ENCODE data around the gene BCAS4. TPM values are rescaled to one million over a fixed set of nuclear protein-coding genes. Genes with fewer than 3 reads are reported as not detected.

The BCAS4 gene
- total RNA-seq, 1 donor from 2014 or later, result 1.1 TPM

- DNase-seq (ENCODE audit: low spot score), result no peak
These were observed 55.9 kb downstream of the BCAS4 start for GRCh38 chr20:50850721-50851286.

DNA sequence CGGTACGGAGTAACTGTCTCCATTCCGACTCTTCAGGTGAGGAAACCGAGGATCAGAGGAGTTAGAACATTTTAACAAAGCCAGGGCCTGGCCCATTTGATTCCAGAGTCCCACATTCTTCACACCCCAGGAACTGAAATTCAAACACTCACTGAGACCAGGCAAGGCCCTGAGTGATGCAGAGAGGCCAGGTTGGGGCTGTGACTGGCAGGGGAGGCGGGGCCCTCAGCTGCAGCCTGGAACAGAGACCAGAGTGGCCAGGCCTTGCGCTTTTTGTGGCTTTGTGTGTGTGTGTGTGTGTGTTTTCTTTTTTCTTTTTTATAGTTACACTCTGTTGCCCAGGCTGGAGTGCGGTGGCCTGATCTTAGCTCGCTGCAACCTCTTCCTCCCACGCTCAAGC is 57.2 kb downstream of the BCAS4 start:
- DNase-seq (ENCODE audit: low spot score), result no peak

GRCh38 chr20:50854506-50855249 is 59.8 kb downstream of the BCAS4 start:
- DNase-seq (ENCODE audit: low spot score), result no peak

- no peak for DNase-seq (ENCODE audit: low spot score)
These were observed 60.9 kb downstream of the BCAS4 start for GRCh38 chr20:50855498-50856474.

- DNase-seq (ENCODE audit: low spot score), result no peak
These were observed 61.7 kb downstream of the BCAS4 start for GRCh38 chr20:50856475-50857041.

GRCh38 chr20:50857348-50857747 is 62.5 kb downstream of the BCAS4 start:
- no peak for DNase-seq (ENCODE audit: low spot score)

DNA sequence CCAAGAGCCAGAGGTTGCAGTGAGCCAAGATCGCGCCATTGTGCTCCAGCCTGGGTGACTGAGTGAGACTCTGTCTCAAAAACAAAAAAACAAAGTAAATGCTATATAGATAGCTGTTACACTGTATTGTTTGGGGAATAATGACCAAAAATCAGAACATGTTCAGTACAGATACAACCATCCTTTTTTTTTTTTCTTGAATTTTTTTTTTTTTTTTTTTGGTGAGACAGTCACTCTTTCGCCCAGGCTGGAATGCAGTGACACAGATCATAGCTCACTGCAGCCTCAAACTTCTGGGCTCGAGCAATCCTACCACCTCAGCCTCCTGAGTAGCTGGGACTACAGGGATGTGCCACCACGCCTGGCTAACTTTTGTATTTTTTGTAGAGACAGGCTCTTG is 63.7 kb downstream of the BCAS4 start:
- DNase-seq (ENCODE audit: low spot score), result no peak

DNA sequence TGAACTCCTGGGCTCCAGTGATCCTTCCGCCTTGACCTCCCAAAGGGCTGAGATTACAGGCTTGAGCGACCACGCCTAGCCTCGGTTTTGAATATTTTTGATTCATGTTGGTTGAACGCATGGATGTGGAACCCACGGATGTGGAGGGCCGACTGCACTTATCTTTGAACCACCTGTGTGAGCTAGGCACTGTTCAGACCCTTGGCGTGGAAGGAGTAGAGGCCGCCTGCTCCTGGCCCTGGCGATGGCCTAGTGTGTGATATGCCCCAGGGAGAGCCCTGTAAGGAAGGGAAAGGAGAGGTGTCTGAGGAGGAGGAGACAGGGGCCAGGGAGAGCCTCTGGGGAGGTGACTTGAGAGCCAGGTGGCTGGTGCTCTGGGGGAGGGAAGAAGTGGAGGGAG is 64.3 kb downstream of the BCAS4 start:
- no peak for DNase-seq (ENCODE audit: low spot score)

- no peak for DNase-seq (ENCODE audit: low spot score)
These were observed 66.2 kb downstream of the BCAS4 start for GRCh38 chr20:50861012-50861411.

DNA sequence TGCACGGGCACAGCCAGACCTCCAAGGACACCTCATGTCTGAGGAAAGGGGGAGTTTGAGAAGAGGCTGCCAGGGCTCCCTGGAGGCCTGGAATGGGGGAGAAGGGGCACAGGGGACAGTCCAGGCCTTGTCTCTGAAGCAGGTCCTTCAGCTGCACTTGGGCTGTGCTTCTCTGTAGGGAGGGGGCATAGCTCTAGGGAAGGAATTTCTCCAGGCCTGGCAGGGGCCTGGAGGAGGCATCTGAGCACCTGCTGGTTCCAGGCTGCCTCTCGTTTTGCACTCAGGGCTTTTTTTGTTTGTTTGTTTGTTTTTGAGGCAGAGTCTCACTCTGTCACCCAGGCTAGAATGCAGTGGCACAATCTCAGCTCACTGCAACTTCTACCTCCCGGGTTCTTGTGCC is 67.7 kb downstream of the BCAS4 start:
- no peak for DNase-seq (ENCODE audit: low spot score)

- DNase-seq (ENCODE audit: low spot score), result no peak
These were observed 70.3 kb downstream of the BCAS4 start for GRCh38 chr20:50865114-50865513.

- DNase-seq (ENCODE audit: low spot score), result no peak
These were observed 70.7 kb downstream of the BCAS4 start for GRCh38 chr20:50865591-50865990.

DNA sequence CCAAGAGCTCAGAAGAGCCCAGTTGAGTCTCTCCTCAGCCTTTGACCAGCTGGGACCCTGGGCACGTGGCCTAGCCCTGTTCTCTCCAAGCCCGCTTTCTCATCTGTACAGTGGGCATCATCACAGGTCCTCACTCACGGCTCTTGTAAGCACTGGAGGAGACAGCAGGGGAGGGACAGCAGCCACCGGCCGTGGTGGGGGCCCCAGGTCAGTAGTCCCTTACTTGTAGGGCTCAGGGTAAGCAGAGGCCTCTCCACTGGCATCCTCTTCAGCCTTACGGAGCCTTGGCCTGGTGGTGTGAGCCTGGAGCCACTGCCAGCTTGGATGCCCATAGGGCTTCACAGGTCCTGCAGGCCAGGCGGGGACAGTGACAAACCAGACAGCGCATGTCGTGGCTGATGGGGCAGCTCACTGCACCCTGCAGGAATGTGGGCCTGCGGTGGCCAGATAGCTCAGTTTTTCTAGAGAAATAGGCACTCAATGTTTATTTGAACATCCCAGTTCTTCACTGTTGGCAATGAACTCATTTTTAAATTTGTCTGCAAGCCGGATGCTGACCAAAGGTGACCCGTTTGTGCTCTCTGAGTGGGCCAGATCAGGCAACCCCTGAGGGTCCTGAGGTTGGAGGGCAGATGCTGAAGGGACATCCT is 71.3 kb downstream of the BCAS4 start:
- no peak for DNase-seq (ENCODE audit: low spot score)

DNA sequence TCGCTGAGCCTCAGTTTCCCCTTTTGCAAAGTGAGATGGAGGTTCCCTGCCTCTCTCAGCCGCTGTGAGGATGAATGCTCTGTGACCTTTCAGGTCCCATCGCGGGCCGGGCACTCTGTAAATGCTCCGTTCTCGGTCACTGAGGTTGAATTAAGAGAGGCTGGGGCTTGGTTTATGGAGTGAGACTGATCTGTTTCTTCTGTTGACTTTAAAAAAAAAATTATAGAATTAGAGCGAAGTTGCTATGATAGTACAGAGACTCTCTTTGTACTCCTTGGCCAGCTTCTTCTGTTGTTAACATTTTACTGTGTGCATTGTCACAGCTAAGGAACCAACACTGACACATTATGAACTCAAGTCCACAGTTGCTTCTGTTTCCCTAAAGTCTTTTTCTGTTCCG is 72.0 kb downstream of the BCAS4 start:
- DNase-seq (ENCODE audit: low spot score), result no peak

- no peak for DNase-seq (ENCODE audit: low spot score)
These were observed 72.9 kb downstream of the BCAS4 start for GRCh38 chr20:50867805-50868204.

DNA sequence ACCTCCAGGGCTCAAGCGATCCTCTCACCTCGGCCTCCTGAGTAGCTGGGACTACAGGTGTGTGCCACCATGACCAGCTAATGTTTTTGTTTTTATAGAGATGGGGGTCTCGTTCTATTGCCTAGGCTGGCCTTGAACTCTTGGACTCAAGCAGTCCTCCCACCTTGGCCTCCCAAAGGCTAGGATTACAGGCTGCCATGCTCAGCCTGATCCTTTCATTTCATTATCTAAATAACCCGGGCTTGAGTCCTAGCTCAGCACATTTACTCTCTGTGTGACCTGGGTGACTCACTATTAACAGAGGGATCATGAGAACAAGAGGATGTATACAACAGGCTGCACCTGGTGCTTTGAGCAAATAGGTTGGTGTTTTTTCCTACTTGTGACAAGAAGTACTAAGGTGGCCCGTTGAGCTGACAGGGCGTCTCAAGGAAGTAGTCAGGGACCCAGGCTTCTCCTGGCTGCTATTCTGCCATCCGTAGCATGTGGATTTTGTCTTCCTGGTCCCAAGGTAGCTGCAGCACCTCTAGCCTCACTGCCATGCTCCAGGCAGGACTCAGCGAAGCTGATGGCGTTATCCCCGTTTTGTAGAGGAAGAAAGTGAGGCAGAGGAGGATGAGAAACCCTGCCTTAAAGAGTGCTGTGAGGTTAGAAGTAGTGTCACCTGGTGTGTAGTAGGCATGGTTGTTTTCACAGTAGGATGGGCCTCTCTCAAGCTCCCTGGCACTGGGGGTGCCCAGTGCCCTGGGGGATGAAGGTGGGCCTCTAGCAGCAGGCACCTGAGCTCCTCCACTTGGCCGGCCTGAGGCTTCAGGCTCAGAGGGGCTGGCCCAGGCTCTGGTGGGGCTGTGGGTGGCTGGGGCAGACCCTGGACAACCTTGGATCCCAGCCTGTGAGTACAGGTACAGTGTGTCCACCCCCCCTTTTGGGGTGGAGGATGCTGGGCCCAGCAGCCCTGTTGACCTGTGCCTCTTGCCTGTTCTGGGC is 73.9 kb downstream of the BCAS4 start:
- no peak for DNase-seq (ENCODE audit: low spot score)

DNA sequence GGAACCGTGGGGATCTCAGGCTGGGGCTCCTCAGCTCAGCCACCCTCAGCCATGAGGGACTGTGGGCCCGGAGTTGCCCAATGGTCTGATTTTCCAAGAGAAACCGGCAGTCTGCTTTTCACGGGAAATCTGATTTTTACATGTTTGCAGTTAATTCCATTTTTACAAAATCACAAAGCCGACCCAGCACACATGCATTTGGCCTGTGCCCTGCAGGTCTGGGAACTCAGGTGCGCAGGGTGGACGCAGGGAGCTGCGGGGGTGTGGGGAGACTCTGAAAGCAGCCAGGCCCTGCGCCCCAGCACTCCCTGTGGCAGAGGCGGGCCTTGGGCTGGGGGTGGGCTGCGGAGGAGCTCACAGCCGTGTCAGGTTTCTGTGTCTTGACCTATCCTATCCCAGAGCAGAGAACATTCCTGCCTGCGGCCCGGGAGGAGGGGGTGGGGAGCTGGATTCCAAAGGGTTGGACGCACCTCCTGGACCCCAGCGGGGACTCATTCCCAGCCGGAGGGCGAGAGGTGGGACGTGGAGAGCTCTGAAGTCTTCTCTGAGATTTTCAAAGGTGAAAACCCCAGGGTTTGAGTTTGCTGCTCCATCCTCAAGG is 75.8 kb downstream of the BCAS4 start:
- DNase-seq (ENCODE audit: low spot score), result no peak

DNA sequence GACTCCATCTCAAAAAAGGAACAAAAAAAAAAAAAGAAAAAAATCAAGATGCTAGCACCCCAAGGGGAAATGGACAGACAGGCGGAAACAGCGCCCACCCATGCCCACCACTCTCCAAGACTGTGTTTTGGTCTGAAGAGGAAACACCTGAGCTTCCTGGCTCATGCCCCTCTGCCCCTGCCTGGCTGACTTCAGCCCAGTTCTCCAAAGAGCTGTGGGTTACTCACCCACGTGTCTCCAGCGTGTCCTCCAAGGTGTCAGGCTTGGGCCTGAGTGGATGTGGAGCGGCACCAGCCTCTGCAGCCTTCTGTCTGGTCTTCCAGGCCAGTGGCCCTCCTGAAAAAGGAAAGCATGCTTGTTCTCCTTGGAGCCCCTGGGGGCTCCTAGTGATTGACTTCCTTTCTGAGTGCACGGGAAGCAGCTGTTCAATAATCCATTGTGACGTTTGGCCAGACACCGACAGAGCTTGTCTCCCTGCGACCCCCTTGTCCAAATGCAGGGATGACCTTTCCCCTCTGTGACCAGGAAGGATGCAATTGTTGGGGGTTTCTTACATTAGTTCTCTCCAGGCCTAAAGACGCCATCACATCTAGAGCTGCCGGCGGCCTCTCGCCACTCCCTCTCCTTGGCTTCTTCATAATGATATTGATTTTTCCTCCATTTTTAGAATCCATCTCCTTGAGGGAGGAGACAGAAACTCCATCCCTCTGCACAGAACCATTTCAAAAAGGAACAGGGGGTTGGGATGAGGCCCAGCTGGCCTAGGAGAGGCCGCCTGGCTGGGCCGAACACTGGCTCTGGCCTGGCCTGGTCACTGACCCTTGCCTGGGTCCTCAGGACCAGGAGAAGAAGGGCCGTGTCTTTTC is 77.9 kb downstream of the BCAS4 start:
- DNase-seq (ENCODE audit: low spot score), result no peak

DNA sequence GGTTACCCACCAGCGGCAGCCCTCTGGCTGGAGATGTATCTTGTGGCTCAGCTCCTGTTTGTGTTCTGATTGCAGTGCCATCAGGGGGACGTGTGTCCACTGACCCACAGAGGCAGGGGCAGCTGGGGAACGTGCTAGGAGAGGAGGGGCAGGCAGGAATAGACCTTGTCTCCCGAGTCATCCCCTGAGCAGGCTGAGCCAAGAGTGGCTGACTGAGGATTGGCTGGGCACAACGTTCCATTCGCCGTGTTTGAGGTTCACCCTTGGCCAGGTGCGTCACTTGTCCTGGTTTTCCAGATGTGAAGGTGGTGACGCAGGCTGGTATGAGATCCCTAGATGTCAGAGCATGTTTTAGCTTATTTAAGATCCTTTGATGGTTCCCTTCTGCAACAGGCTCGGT is 78.7 kb downstream of the BCAS4 start:
- no peak for DNase-seq (ENCODE audit: low spot score)

Data from mesenteric fat pad (tissue), 1 donor.